GM19023 (cell line): ENCODE results near the gene IL17RB.
A peak's percentile ranks its signal among the peaks of the same experiment; 100 is the strongest.

ENCODE experiments used
- ATAC-seq: cut with Tn5 transposase; IDR thresholded peaks from one replicate; pipeline ENCODE4 v1.9.1; 2021; ENCODE audit warnings: mild to moderate bottlenecking, moderate library complexity; ENCODE audit not compliant: unreplicated experiment

The IL17RB gene

DNA sequence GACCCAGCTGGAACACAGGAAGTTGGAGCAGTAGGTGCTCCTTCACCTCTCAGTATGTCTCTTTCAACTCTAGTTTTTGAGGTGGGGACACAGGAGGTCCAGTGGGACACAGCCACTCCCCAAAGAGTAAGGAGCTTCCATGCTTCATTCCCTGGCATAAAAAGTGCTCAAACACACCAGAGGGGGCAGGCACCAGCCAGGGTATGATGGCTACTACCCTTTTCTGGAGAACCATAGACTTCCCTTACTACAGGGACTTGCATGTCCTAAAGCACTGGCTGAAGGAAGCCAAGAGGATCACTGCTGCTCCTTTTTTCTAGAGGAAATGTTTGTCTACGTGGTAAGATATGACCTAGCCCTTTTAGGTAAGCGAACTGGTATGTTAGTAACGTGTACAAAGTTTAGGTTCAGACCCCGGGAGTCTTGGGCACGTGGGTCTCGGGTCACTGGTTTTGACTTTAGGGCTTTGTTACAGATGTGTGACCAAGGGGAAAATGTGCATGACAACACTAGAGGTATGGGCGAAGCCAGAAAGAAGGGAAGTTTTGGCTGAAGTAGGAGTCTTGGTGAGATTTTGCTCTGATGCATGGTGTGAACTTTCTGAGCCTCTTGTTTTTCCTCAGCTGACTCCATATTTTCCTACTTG, 11.9 kb downstream of the IL17RB start:
- ATAC-seq, result no peak

DNA sequence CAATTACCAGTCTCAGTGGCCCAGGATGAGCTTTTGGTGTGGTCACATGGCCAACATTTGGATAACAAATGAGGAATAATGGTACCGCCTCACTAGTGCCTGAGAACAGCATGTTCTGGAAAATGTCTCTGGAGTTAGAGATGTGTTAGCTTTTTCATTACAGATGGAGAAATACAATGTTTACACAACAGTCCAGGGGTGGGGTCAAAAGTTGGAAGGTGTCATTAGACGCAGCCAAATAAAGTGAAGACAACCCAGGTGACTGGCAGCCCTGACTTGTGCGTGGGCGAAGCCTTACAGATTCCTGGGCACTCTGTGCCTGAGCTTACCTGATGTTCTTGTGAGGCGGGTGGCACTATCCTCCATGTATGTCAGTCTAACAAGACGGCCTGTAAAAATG, 12.8 kb downstream of the IL17RB start:
- ATAC-seq, result no peak

DNA sequence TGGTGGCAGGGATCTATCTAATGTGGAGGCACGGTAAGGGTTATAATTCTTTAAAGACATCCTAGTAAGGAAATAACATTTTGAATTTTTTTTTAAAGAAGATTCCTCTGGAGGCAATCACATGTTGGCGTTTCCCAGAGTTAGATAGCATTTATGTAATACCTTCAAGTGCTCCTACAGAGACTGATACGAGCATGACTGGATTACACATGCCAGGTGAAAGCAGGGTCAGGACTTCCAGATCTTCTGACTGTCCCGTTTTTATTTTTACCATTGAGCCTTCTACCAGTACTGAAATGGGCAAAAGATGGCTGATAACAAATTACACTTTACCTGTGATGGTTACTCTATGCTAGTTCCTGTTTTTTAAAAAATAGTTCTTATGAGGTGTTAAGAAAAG, 13.8 kb downstream of the IL17RB start:
- ATAC-seq, result no peak

DNA sequence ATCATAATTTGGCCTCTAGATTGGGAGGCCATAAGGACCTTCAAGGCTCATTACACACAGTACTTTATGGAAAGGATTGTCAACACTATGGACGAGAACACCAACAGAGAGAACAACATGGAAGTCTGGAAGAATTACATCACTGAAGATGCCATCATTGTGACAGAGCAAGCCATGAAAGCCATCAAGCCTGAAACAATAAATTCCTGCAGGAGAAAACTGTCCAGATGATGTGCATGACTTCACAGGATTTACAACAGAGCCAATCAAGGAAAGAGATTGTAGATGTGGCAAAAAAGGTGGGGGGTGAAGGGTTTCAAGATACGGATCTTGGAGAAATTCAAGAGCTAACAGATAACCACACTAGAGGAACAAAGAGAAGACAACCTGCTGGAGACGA, 15.9 kb downstream of the IL17RB start:
- no peak for ATAC-seq

DNA sequence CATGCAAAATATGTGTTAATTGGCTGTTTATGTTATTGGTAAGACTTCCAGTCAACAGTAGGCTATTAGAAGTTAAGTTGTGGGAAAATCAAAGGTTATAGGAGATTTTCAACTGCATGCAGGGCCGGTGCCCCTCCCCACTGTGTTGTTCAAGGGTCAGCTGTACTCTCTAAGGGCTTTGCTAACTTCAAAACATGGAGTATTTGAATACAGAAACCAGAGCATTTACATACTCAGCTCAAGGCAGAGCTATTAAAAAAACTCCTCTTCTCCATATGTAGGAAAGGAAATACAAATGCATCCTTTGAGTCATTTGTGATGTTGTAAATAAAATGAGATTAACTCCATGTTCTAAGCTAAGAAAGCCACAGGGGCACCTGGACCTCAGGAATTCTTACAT, 16.8 kb downstream of the IL17RB start:
- no peak for ATAC-seq

DNA sequence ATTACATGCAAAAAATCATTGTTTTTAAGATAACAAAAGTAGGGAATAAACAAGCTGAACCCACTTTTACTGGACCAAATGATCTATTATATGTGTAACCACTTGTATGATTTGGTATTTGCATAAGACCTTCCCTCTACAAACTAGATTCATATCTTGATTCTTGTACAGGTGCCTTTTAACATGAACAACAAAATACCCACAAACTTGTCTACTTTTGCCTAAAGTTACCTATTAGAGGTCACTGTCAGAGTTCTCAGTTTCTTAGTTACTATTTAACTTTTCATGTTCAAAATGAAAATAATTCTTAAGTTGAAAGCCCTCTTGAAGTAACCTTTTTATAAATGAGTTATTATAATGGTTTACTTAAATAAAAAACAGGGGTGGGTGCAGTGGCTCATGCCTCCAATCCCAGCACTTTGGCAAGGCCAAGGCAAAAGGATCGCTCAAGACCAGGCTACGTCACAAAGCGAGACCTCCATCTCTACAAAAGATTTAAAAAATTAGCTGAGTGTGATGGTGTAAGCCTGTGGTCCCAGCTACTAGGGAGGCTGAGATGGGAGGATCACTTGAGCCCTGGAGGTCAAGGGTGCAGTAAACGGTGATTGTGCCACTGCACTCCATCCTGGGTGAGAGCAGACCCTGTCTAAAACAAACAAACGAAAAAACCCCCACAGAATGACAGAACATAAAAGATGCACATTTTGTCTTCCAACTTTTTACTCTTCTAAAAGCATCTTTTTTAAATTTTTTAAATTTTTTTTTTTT, 19.5 kb downstream of the IL17RB start:
- no peak for ATAC-seq

DNA sequence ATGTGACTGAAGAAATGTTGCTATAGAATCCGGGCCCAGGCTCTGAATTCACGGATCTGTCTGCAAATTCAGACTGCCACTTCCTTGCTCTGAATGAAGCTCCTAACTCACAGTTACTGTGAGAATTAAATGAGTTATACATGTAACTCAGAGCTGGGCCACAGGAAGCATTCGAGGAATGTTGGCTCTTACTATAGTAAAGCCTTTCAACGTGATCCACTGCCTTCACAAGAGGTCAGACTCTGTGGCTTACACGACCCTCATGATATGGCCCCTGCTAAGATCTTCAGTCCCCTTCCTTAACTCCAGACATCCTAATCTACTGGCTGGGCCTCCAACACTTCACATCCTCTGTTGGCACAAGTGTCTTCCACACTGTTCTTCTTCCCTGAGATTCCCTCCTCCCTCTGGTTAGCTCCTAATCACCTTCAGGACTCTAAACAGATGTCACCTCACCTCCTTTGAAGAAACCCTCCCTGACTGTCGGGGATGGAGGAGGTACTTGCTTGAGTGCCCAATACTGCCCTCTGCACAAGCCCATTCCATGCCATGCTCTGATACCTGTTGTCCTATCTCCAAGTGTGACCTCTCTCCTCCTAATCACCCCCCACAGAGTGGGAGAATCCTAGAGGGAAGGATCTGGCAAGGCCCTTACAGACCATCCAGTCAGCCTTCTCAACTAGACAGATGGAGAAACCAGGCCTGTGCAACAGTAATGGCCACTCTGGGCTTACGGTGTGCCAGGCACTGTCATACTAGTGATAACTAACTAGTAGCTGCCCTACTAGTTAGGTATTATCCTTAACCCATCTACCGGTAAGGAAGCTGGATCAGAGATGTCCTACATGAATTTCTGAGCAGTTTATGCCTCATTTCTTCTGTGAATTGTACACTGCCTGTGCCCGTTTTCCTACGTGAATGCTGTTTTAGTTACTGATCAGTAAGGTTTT, 34.3 kb downstream of the IL17RB start:
- no peak for ATAC-seq

DNA sequence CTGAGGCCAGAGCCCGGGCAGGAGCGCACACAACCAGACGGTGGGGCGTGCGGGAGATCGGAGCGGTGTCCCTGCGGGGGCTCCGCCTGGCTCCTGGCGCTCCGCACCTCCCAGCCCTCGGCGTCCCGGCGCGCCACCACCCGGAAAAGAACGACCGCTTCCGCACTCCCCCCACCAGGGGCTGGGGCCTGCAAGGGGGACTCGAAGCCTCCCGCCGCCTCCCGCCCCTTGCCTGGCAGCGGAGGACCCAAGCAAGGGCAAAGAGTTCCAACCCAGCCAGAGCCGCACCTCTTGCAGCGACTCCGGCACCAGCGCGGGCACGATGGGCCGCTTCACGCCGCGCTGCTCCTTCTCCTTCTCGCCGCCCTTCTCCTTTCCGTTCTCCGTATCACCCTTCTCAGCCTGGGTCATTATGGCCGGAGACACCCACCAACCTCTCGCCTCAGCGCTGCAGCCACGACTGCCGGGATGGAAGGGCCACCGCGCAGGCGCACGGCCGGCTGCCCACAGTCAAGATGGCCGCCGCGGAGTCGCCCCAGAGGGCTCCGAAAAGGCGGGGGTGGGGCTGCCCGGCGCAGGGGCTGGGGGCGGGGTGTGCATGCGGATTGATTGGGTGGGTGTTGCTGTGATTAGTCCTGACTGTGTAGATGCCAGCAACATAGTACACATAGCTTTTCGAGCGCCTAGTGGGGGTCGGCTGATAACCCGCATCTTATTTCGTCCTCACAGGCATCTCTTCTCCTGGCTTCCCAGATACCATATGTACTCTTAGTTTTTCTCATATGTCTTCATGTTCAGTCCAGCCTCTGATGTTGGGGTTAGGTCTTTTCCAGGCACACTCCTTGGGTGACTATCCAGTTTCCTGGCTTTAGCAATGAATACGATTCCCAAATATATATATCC, 35.6 kb downstream of the IL17RB start, which contains the start of gene ACTR8:
Gene ACTR8 (minus strand): TSS at position 462 of the 903 bp plus-strand sequence. CDS start 51 bp downstream, at position 411.
- ATAC-seq, result peak; percentile 78

DNA sequence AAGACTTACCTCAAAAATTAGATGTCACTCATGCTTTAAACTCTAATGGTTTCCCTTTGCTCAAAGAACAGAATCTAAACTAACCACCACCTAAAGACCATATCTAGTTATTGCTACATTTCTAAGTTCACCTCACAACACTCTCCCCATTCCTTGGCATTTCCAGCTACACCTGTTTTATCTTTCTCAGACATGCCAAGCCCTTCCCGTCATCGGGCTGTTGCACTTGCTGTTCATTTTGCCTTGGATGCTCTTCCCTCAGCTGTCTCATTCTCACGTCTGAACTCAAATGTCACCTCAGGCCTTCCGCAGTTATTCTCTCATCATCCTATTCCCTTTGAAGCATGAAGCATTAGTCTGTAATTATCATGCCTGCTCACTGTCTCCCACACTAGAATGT, 36.6 kb downstream of the IL17RB start:
- ATAC-seq, result no peak

DNA sequence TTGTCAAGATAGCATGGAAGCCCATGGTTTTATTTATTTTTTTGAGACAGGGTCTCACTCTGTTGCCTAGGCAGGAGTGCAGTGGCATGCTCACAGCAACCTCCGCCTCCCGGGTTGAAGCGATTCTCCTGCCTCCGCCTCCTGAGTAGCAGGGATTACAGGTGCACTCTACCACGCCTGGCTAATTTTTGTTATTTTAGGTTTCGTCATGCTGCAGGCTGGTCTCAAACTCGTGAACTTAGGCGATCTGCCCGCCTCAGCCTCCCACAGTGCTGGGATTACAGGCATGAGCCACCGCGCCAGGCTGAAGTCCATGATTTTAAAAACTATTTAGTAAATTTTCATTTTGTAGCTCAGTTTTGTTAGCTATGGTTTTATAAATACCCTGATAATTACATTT, 38.3 kb downstream of the IL17RB start:
- no peak for ATAC-seq

DNA sequence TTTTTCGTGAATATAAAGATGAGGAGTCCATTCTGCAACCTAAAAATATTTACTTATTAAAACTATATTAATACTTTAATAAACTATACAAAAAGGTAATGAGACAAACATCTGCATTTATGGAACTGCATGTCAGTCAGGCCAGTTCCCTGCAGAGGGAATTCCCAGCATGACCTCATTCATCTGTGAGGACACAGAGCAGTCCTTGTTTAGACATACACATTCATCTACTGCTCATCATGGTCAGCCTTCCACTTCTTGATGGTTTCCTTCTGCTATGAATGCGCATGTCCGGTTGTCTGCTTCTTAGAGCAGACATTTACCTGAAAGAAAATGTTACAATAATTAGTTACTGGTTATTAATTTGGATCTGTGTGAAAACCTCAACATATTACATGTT, 38.9 kb downstream of the IL17RB start:
- no peak for ATAC-seq

DNA sequence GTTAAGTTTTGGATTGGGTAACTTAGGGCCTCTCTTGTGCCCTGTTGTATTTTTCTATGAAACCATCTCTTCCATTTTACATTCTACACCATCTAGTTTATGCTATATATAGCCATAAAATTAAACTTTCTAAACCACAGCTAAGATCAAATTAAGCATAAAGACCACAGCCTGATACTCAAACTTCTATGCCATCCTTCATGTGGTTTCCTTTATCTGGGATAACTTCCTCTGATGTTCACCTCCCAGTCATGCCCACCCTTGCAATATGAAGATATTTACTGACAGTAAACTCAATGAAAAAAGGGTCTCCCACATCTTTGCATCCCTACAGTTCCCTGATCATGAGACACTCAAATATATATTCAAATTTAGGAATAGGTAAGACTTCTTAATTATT, 41.1 kb downstream of the IL17RB start:
- no peak for ATAC-seq

DNA sequence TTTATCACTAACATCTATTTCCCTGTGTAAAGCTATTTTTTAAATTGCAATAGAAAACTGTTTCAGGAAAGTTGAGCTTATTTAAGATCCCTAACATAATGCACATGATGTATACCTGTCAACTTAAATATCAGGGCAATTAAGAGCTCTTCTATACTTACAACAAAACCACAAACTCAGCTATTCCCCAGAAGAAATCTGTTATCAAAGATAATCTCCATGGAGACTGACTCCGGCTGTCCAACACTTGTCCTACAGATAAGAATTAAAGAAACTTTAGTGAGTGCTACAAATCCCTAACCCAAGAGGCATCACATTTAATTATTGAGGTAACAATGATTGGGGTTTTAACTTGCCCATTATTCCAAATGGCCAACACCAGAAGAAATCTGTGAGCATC, 41.9 kb downstream of the IL17RB start:
- ATAC-seq, result no peak

DNA sequence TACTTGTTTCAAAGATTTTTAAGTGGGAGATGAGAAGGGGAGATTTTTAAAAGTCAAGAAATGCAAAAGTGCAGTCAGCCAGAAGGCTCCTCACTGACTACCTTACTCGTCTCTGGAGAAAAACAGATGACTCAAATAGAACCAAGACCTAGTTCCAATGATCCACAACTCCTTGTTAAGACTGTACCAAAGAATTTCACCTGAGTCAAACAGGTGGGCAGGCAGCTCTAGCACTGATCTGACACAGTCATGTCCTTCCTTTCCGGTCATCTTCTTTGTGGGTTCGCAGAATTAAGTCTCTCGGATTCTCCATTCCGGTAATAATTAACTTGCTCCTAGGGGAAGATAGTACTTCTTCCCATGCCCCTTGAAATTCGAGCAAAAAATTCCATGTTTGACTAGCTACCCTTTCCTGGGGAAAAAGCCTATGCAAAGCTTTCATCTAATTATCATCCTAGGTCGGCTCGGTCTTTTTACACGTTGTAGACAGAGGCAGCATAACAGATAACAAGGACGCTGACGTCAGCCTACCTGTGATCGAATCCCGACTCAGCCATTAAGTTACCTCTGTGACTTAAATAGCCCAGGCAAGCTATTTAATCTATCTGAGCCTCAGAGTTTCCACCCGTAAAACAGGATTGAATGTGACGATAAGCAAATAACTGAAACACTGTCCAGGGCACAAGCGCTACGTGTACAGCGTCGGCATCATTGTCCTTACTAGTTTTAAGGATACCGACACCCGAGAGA, 44.5 kb downstream of the IL17RB start:
- ATAC-seq, result no peak

DNA sequence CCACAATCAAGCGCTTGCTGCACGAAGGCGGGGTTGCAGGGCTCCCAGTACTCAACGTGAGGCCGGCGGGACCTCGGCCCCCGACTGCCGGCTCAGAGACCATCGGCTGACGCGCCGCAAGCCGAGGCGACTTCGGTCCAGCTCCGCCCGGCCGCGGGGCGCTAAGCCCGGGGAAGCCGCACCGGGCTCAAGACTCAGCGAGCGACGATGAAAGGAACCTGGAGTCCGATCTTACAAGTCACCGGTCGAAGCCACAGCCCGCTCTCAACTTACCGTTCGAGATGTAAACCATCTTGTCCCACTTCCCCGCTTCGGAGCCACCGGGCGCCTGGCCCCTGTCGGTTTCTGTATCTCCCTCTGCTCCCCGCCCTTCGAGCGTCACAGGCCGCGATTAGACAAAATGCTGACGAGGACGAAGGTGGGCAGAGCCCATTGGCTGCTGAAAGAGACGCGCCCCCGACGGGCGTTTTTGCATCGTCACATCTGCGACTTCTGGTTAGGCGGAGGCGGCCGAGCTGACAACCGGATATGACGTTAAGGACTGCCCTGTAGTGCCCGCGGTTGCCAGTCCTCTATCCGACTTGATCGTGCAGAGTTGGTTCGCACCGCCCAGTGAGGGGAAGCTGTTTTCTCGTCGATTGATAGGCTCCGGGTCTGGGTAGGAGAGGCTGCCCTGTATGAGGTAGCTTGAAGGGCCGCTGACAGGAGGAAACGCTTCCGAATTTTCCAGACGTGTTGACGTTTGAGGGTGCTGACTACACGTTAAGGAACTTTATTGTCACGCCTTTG, 45.3 kb downstream of the IL17RB start, which contains the start of gene SELENOK:
Gene SELENOK (minus strand): TSS at position 363 of the 789 bp plus-strand sequence.
- peak; percentile 97 for ATAC-seq

DNA sequence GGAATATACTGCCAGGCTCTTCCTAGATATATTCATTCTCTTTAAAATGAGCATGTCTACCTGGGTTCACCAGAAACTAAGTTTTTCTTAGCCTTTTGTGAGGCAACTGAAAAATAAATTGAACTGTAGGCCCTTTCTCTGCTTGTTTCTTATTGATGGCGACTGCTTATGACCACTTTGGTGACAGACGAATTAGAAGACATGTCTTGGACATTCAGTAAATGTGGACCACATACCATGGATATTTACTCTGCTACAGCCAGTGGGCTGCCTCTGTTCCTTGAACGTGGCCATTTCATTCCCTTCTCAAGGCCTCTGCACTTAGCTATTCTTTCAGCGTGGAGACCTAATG, 45.9 kb downstream of the IL17RB start:
- ATAC-seq, result no peak

DNA sequence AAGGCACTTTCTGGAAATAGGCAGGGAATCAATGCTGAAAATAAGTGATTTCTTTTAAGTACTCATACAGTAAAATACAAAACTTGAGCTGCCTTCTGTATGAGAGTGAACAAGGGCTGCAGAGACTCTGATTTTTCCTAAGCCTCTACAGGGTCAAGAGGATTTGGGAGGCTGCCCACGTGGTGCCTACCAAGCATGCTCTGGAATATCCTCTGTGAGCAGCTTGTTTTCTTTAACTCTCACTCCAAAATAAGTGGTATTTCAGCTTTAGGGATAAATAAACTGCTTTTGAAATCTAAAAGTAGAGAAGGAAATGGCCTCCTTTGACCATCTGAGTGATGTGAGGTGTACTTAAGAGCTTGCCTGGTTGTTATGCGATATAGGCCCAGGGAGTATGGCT, 53.4 kb downstream of the IL17RB start:
- ATAC-seq, result no peak

DNA sequence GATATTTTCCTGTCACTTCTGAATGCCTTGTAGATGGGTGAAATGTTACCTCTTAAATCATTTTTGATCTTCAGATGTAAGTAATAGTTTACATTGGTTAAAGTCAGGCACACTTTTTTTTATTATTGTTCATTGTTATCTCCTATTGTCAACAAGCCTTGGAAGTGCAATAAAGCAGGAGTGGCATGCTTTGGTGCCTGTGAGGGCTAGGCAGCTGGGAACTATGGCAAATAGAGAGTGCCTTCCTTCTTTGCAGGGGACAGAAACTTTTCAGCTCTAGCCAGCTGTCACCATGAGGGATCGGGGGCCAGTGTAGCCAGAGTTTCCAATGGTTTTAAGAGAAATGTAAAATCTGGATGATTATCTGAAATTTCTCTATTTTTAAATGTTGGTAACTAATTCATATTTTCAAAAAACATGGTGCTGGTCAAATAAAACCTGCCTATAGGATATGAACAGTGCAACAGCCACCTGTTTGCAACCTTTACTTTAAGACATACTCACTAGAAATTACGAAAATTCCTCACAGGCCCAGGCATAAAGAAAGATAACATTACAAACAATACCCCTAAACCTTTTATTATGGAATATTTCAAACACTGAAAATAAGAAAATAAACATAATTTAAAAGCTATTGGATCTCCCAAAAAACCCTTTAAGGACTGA, 54.4 kb downstream of the IL17RB start:
- ATAC-seq, result no peak
